HepG2 (cell line): ENCODE measurements around the gene CYSTM1. TPM values are rescaled to one million over a fixed set of nuclear protein-coding genes. Genes with fewer than 3 reads are reported as not detected.

Source experiments
- ATF1 ChIP-seq: IDR thresholded peaks from 2 replicates; pipeline ENCODE4 v1.6.1; 2016; ENCODE audit warnings: mild to moderate bottlenecking, control low read depth
- FOXK2 ChIP-seq: fragments of 450-650 bp; IDR thresholded peaks from 2 replicates; pipeline ENCODE4 v1.6.1; 2016
- MXI1 ChIP-seq: IDR thresholded peaks from 3 replicates; pipeline ENCODE4 v1.6.1; 2012; ENCODE audit warnings: low read depth, low read length, inconsistent platforms, borderline replicate concordance
- NFE2L1 ChIP-seq: sonication (generic); formaldehyde crosslinking; IDR thresholded peaks from 2 replicates; pipeline ENCODE4 v1.4.0; 2020; ENCODE audit warnings: missing genetic modification reagents, mild to moderate bottlenecking, borderline replicate concordance
- PAXIP1 ChIP-seq: sonication (generic); formaldehyde crosslinking; conservative IDR thresholded peaks from 2 replicates; pipeline ENCODE4 v1.4.0; 2020; ENCODE audit warnings: mild to moderate bottlenecking, missing genetic modification reagents, moderate library complexity
- PHF21A ChIP-seq: sonication (generic); formaldehyde crosslinking; IDR thresholded peaks from 2 replicates; pipeline ENCODE4 v1.5.0; 2020; ENCODE audit warnings: mild to moderate bottlenecking, missing genetic modification reagents
- PRDM15 ChIP-seq: sonication (generic); formaldehyde crosslinking; IDR thresholded peaks from 2 replicates; pipeline ENCODE4 v1.4.0; 2020; ENCODE audit warnings: missing genetic modification reagents
- SNAPC2 ChIP-seq: sonication (generic); formaldehyde crosslinking; IDR thresholded peaks from 2 replicates; pipeline ENCODE4 v1.8.1; 2022; ENCODE audit warnings: mild to moderate bottlenecking, missing genetic modification reagents
- SOX5 ChIP-seq: IDR thresholded peaks from 2 replicates; pipeline ENCODE4 v1.6.1; 2016; ENCODE audit warnings: borderline replicate concordance
- TEAD2 ChIP-seq: sonication (generic); formaldehyde crosslinking; IDR thresholded peaks from 2 replicates; pipeline ENCODE4 v1.9.0; 2021; ENCODE audit warnings: missing genetic modification reagents
- TGIF2 ChIP-seq: IDR thresholded peaks from 2 replicates; pipeline ENCODE4 v1.6.1; 2016; ENCODE audit warnings: control low read depth, missing compliant biosample characterization
- ZBTB26 ChIP-seq: IDR thresholded peaks from 2 replicates; pipeline ENCODE4 v1.6.1; 2016; ENCODE audit warnings: missing compliant biosample characterization, missing genetic modification reagents, borderline replicate concordance
- ZFAT ChIP-seq: sonication (generic); formaldehyde crosslinking; conservative IDR thresholded peaks from 2 replicates; pipeline ENCODE4 v1.8.1; 2023; ENCODE audit warnings: missing genetic modification reagents, inconsistent platforms
- ZFP90 ChIP-seq: sonication (generic); formaldehyde crosslinking; IDR thresholded peaks from 2 replicates; pipeline ENCODE4 v1.8.0; 2022; ENCODE audit warnings: missing genetic modification reagents, mild to moderate bottlenecking, inconsistent platforms, borderline replicate concordance
- ZNF17 ChIP-seq: sonication (generic); formaldehyde crosslinking; IDR thresholded peaks from 2 replicates; pipeline ENCODE4 v1.5.0; 2020; ENCODE audit warnings: mild to moderate bottlenecking, missing genetic modification reagents
- ZNF230 ChIP-seq: sonication (generic); formaldehyde crosslinking; IDR thresholded peaks from 2 replicates; pipeline ENCODE4 v1.4.0; 2020; ENCODE audit warnings: mild to moderate bottlenecking, missing genetic modification reagents
- ZNF431 ChIP-seq: sonication (generic); formaldehyde crosslinking; IDR thresholded peaks from 2 replicates; pipeline ENCODE4 v1.9.0; 2022; ENCODE audit warnings: missing genetic modification reagents, low read depth, mild to moderate bottlenecking, borderline replicate concordance
- ZNF550 ChIP-seq: sonication (generic); formaldehyde crosslinking; IDR thresholded peaks from 2 replicates; pipeline ENCODE4 v1.4.0; 2020; ENCODE audit warnings: mild to moderate bottlenecking, missing genetic modification reagents, borderline replicate concordance
- ZNF615 ChIP-seq: sonication (generic); formaldehyde crosslinking; IDR thresholded peaks from 2 replicates; pipeline ENCODE4 v1.5.0; 2020; ENCODE audit warnings: mild to moderate bottlenecking, missing genetic modification reagents, borderline replicate concordance
- ZNF850 ChIP-seq: sonication (generic); formaldehyde crosslinking; conservative IDR thresholded peaks from 2 replicates; pipeline ENCODE4 v1.9.0; 2021; ENCODE audit warnings: mild to moderate bottlenecking, missing genetic modification reagents
- polyA plus RNA-seq, 8 experiments: library from polyadenylated mRNA; depleted of rRNA in 3 of 8; stranded (reverse) in 7 of 8; unstranded in 1 of 8; fragments of >200 nt; fragmentation: Illumina TruSeq in 4 of 8; extraction: Trizol in 4 of 8; gene quantifications; 2 replicates each; pipeline versions ENCODE4 v1.2.1 to v1.2.3, GENCODE V29; 2011 to 2016; ENCODE audit warnings: low read depth in 4 of 8, missing spikeins in 1 of 8, mixed read lengths in 1 of 8; ENCODE audit not compliant: insufficient read depth in 1 of 8
- total RNA-seq, 5 experiments: library from RNA; depleted of rRNA; stranded (reverse); fragments of >200 nt; fragmentation: Illumina TruSeq; extraction: Trizol; gene quantifications; 2 replicates each; pipeline ENCODE4 v1.2.3, GENCODE V29; 2016; ENCODE audit warnings: low read depth in 1 of 5

Gene CYSTM1
- total and polyA plus RNA-seq, 2 of the 13 experiments (the other 11 are each of a cell fraction or from before 2014, with no cell fraction given) = 40.0 to 73.4 TPM

- TF ChIP-seq ZBTB26 (CRISPR knock-in tag) (no peak), TGIF2 (CRISPR knock-in tag) (no peak), ZFAT (CRISPR knock-in tag) (no peak), PAXIP1 (0 out of 2 replicates have a peak, but pooled peaks have one; percentile 32), ZNF431 (CRISPR knock-in tag) (no peak), ATF1 (peak; percentile 27; the same call in 1 of the 2 replicates), MXI1 (peak; percentile 36; the same call in 1 of the 3 replicates), ZNF17 (CRISPR knock-in tag) (no peak), PHF21A (CRISPR knock-in tag) (no peak), TEAD2 (no peak), FOXK2 (peak; percentile 72), PRDM15 (CRISPR knock-in tag) (no peak), ZNF230 (CRISPR knock-in tag) (no peak), ZNF615 (CRISPR knock-in tag) (no peak), SOX5 (CRISPR knock-in tag) (peak; percentile 52; the same call in 1 of the 2 replicates), ZNF850 (no peak), ZFP90 (CRISPR knock-in tag) (no peak), SNAPC2 (CRISPR knock-in tag) (no peak), ZNF550 (no peak), NFE2L1 (no peak)
Observed at GRCh38 chr5:140261403-140262171, 86.6 kb downstream of the CYSTM1 start (continued).
